Stimulated activated CD8-positive, alpha-beta memory T cell treated with anti-CD3 and anti-CD28 coated beads, Interleukin-12 subunit alpha, Interleukin-12 subunit beta, amount 100 ng/mL, for 24 hours (primary cell): ENCODE measurements around the gene EGLN1.

Experiments used
- DNase-seq: peaks from one replicate; pipeline ENCODE4 v3.0.0-alpha.2; 2020; ENCODE audit errors: extremely low read depth

EGLN1 gene

GRCh38 chr1:231421546-231421970 is 529 bp downstream of the EGLN1 start:
- DNase-seq, result no peak

- no peak for DNase-seq
These were observed 1.0 kb downstream of the EGLN1 start for GRCh38 chr1:231420959-231421545.

- no peak for DNase-seq
These were observed 1.7 kb downstream of the EGLN1 start for GRCh38 chr1:231420299-231420958.

GRCh38 chr1:231419738-231420298 is 2.3 kb downstream of the EGLN1 start:
- DNase-seq, result no peak

- no peak for DNase-seq
These were observed 2.9 kb downstream of the EGLN1 start for GRCh38 chr1:231419147-231419546.

GRCh38 chr1:231418741-231419107 is 3.4 kb downstream of the EGLN1 start:
- DNase-seq, result no peak

- DNase-seq, result no peak
These were observed 3.9 kb downstream of the EGLN1 start for GRCh38 chr1:231418101-231418740.

GRCh38 chr1:231417513-231417912 is 4.6 kb downstream of the EGLN1 start:
- no peak for DNase-seq

- no peak for DNase-seq
These were observed 5.2 kb downstream of the EGLN1 start for GRCh38 chr1:231416901-231417300.

- DNase-seq, result no peak
These were observed 7.0 kb downstream of the EGLN1 start for GRCh38 chr1:231415018-231415583.

- no peak for DNase-seq
These were observed 7.6 kb downstream of the EGLN1 start for GRCh38 chr1:231414260-231415016.

- DNase-seq, result no peak
These were observed 8.4 kb downstream of the EGLN1 start for GRCh38 chr1:231413749-231414082.

- no peak for DNase-seq
These were observed 11.0 kb downstream of the EGLN1 start for GRCh38 chr1:231411036-231411531.

GRCh38 chr1:231410036-231410612 is 12.0 kb downstream of the EGLN1 start:
- DNase-seq, result no peak

GRCh38 chr1:231408528-231409094 is 13.5 kb downstream of the EGLN1 start:
- DNase-seq, result no peak

GRCh38 chr1:231407547-231408396 is 14.3 kb downstream of the EGLN1 start:
- DNase-seq, result no peak

GRCh38 chr1:231407049-231407448 is 15.0 kb downstream of the EGLN1 start:
- DNase-seq, result no peak

- no peak for DNase-seq
These were observed 17.8 kb downstream of the EGLN1 start for GRCh38 chr1:231404318-231404717.

GRCh38 chr1:231401478-231401877 is 20.6 kb downstream of the EGLN1 start:
- no peak for DNase-seq
